BJ (cell line): ENCODE data around the gene ATXN7L2. TPM values are rescaled to one million over a fixed set of nuclear protein-coding genes. Genes with fewer than 3 reads are reported as not detected.
"Not testable (repeated sequence)": the region's sequence is repeated elsewhere in the genome, so short reads cannot be mapped to it uniquely, and the experiment has no call there.

Experiments
- CTCF ChIA-PET: fragments of 350-600 bp; formaldehyde crosslinking; extraction: SDS; loops from one replicate; lab custom pipeline; 2021; ENCODE audit warnings: antibody characterized with exemption, inconsistent platforms; lab: Yijun Ruan, JAX
- POLR2A ChIA-PET: fragments of 300-600 bp; sonication (Branson Sonifier 250); formaldehyde crosslinking; extraction: SDS; loops from one replicate; lab custom pipeline; 2021; ENCODE audit warnings: antibody characterized with exemption; lab: Charles Lee
- DNase-seq: peaks from one replicate; pipeline ENCODE4 v3.0.0-alpha.2; 2011; ENCODE audit warnings: low read depth
- H3K27me3 ChIP-seq: 2 replicates; pipeline ENCODE4 v1.6.0; 2011; ENCODE audit warnings: low read length; ENCODE audit not compliant: control insufficient read depth, insufficient read depth
- H3K36me3 ChIP-seq: 2 replicates; pipeline ENCODE4 v1.5.1; 2011; ENCODE audit warnings: low read length; ENCODE audit not compliant: control insufficient read depth, insufficient read depth
- H3K4me3 ChIP-seq: 2 replicates; pipeline ENCODE4 v1.5.1; 2011; ENCODE audit warnings: low read depth, mild to moderate bottlenecking, control low read depth, low read length
- polyA plus RNA-seq: library from polyadenylated mRNA; depleted of rRNA; stranded (reverse); fragments of >200 nt; gene quantifications from 2 replicates; pipeline ENCODE4 v1.2.3, GENCODE V29; 2011
- TF ChIP-seq, protein P1 (sequence below): IDR thresholded peaks from 2 replicates; pipeline ENCODE4 v1.5.1; 2011; ENCODE audit warnings: low read depth, mild to moderate bottlenecking, control low read depth, inconsistent platforms, low read length, moderate library complexity; ENCODE audit not compliant: insufficient read depth

Gene ATXN7L2
- polyA plus RNA-seq, 1 experiment, result 8.7 TPM

DNA sequence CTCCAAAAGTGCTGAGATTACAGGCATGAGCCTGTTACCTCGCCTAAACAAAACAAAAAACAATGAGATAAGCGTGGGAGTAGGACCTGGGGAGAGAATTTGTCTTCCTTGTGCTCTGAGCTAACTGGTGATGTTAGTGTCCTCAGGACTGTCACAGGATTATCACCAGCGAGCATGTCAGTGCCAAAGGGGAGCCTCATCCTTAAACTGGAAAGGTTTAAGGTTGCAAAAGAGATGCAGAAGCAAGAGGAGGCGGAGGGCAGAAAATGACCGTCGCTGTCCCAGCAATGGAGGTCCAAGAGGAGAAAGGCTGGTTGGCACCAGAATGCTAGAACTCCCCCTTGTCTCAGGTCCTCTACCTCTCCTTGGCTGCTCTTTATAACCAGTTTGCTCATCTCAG lies 13.5 kb upstream of the ATXN7L2 start:
- no peak overlapping the region for H3K4me3 ChIP-seq
- H3K27me3 ChIP-seq, result no peaks in the 10 kb centered on the region
- DNase-seq, result no peak
- ChIA-PET CTCF (interaction anchor here (0.6 to 1.8 kb wide), 4 partner anchors 8 to 669 kb away, joined by 3 to 6 read pairs (median 4); partner anchors contain the start of gene SORT1), POLR2A (interaction anchor here (0.5 kb wide), 1 partner anchor 25 kb away, joined by 6 read pairs; no protein-coding TSS in a partner anchor)
- TF ChIP-seq, protein P1, sequence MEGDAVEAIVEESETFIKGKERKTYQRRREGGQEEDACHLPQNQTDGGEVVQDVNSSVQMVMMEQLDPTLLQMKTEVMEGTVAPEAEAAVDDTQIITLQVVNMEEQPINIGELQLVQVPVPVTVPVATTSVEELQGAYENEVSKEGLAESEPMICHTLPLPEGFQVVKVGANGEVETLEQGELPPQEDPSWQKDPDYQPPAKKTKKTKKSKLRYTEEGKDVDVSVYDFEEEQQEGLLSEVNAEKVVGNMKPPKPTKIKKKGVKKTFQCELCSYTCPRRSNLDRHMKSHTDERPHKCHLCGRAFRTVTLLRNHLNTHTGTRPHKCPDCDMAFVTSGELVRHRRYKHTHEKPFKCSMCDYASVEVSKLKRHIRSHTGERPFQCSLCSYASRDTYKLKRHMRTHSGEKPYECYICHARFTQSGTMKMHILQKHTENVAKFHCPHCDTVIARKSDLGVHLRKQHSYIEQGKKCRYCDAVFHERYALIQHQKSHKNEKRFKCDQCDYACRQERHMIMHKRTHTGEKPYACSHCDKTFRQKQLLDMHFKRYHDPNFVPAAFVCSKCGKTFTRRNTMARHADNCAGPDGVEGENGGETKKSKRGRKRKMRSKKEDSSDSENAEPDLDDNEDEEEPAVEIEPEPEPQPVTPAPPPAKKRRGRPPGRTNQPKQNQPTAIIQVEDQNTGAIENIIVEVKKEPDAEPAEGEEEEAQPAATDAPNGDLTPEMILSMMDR, result no peak
- H3K36me3 ChIP-seq, result peaks cover 2% of the 10 kb centered on the region

DNA sequence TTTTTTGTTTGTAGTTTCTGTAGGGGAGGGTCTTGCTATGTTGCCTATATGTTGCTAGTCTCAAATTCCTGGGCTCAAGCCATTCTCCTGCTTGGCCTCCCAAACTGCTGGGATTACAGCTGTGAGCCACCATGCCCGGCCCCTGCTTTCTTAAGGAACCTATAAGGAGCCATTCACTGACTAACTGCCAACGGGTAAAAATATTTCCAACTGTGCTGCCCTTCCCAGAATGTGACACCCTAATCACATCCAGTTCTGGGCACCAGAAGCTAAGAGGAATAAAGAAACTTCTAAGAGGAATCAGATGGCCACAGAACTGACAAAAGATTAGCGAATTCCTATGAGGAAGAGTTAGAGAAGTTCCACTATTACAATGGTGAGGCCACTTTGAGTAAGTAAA lies 10.9 kb upstream of the ATXN7L2 start:
- ChIA-PET POLR2A (no interaction called here), CTCF (no interaction called here)
- Histone ChIP-seq H3K4me3 (no peak overlapping the region), H3K27me3 (no peaks in the 10 kb centered on the region), H3K36me3 (peaks cover 11% of the 10 kb centered on the region)
- DNase-seq, result no peak
- TF ChIP-seq, protein P1, result no peak

DNA sequence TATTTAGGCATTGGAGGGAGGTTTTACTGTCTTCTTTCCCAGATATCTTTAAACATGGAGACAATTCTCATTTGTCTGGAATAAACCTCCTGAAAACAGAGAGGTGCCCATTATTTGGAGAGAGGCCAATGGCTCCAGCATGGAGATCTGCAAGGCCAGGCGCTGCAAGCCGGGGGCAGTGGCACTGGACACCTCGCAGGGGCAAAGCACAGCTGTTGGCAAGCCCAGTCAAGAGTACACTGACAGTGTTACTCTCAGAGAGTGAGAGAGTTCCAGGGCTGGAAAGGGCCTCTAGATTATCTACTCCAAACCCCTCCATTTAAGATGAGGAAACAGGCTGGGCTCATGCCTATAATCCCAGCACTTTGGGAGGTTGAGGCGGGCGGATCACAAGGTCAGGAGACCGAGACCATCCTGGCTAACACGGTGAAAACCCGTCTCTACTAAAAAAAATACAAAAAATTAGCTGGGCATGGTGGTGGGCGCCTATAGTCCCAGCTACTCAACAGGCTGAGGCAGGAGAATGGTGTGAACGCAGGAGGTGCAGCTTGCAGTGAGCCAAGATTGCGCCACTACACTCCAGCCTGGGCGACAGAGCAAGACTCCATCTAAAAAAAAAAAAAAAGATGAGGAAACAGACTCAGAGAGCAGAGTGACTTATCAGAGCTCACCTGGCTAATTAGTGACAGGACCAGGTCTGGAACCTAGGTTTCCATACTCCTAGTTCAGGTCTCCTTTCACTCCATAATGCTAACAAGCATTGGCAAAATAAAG lies 10.2 kb upstream of the ATXN7L2 start:
- peaks cover 16% of the 10 kb centered on the region for H3K36me3 ChIP-seq
- H3K4me3 ChIP-seq, H3K27me3 ChIP-seq, DNase-seq, POLR2A ChIA-PET: not testable (repeated sequence)
- CTCF ChIA-PET, result interaction anchor here (0.7 kb wide), 1 partner anchor 24 kb away, joined by 5 read pairs; no protein-coding TSS in a partner anchor

DNA sequence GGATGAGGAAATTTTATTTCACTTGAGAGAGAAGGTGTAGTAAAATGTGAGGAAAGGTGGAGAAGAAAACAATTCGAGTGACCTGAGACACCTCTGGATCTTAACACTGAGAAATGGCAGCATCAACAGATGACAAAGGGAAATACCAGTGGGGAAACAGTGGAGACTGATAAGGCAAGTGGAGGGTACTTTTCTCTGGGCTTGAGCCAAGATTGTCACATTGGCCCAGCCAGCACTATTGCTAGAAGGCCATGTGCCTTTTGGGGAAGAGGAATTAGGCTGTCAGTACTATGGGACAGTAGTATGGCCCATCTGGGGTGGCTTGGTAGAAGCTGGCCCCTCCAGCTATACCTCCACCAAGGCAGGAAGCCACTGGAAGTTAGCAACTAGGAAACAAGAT lies 9.0 kb upstream of the ATXN7L2 start:
- TF ChIP-seq, protein P1, result no peak
- ChIA-PET POLR2A (no interaction called here), CTCF (no interaction called here)
- DNase-seq, result no peak
- no peaks in the 10 kb centered on the region for H3K27me3 ChIP-seq
- peaks cover 20% of the 10 kb centered on the region for H3K36me3 ChIP-seq
- no peak overlapping the region for H3K4me3 ChIP-seq

DNA sequence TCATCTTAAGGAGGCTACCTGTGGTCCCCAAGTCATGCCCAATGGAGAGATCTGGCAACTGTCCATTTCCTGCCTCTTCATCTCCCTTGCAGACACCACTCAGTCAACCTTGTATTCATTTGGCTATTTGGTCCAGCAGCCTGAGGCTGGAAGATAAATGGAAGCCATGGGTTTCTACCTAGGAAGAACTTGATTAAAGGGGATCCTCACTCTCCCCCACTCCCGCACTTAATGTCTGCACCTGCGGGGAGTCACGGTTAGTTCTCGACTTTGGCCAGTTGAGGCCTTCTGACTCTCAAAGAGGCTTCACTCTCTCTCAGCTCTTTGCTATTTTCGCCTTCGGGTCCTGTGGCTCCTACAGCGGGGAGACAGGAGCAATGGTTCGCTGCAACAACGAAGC lies 8.4 kb upstream of the ATXN7L2 start:
- H3K36me3 ChIP-seq, result peaks cover 24% of the 10 kb centered on the region
- H3K27me3 ChIP-seq, result no peaks in the 10 kb centered on the region
- CTCF ChIA-PET, result no interaction called here
- TF ChIP-seq, protein P1, result no peak
- POLR2A ChIA-PET, result no interaction called here
- no peak for DNase-seq
- H3K4me3 ChIP-seq, result no peak overlapping the region
